Measurements from ENCODE around the gene PDE11A. TPM values are rescaled to one million over a fixed set of nuclear protein-coding genes. Genes with fewer than 3 reads are reported as not detected.

Gene PDE11A
- total RNA-seq, 5 donors from 2014 or later (not counting 1 experiment from before 2014, with no cell fraction given) = not detected

DNA sequence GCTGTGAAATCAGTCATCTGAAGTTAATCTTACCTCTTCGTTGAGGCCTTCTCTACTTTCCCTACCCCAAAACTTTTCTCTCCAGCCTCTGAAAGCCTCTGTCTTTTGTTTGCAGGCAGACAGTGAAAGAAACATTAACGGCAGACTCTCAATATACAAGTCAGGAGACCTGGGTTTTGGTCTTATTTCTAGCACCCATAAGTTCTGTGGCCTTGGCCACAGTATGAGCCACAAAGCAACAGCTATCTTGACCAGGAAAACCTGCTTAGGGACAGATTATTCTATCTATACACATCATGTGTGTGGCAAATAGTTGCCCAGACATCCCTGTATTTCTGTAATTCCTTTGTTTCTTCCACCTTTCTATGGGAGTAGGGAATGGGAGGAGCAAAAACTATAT is 361.7 kb downstream of the PDE11A start:
- Mint-ChIP-seq H3K36me3 (no peaks in the 10 kb centered on the region), H3K9me3 (no peaks in the 10 kb centered on the region), H3K4me1 (no peaks in the 10 kb centered on the region), H3K27me3 (peaks cover under 1 to 6% of the 10 kb centered on the region in 2 donors), H3K4me3 (no peak overlapping the region), H3K27ac (no peak overlapping the region)
- H3K27me3 ChIP-seq (replicated peaks in 1 of 2; ENCODE audit: control insufficient read depth in 2 of 2, extremely low read depth in 1 of 2, insufficient read depth in 2 of 2, low read length in 1 of 2) = peaks cover 0 to 14% of the 10 kb centered on the region in 2 experiments
- H3K36me3 ChIP-seq (ENCODE audit: control insufficient read depth in 2 of 2, extremely low read depth in 1 of 2, insufficient read depth in 1 of 2, low read length in 1 of 2) = no peaks in the 10 kb centered on the region
- H3K4me3 ChIP-seq (ENCODE audit: control insufficient read depth in 1 of 2, extremely low read depth in 1 of 2, low read length in 1 of 2) = no peak overlapping the region
- no peak for ATAC-seq (replicated peaks in 1 of 4)
- H3K27ac ChIP-seq (ENCODE audit: low read length) = no peak overlapping the region
- POLR2A ChIA-PET = interaction anchor here in 1 of 2 donors (0.7 kb wide), 1 partner anchor 16 kb away, joined by 3 read pairs; no protein-coding TSS in a partner anchor
- no peaks in the 10 kb centered on the region for H3K9me3 ChIP-seq
- WGBS (ENCODE audit: insufficient coverage) = 100% methylated on average over 1 of the region's 2 CpGs
- CTCF ChIA-PET = no interaction called here
- DNase-seq = no peak
- H3K4me1 ChIP-seq (ENCODE audit: control insufficient read depth in 1 of 2, extremely low read depth in 1 of 2, insufficient read depth in 2 of 2, low read length in 2 of 2) = no peaks in the 10 kb centered on the region

DNA sequence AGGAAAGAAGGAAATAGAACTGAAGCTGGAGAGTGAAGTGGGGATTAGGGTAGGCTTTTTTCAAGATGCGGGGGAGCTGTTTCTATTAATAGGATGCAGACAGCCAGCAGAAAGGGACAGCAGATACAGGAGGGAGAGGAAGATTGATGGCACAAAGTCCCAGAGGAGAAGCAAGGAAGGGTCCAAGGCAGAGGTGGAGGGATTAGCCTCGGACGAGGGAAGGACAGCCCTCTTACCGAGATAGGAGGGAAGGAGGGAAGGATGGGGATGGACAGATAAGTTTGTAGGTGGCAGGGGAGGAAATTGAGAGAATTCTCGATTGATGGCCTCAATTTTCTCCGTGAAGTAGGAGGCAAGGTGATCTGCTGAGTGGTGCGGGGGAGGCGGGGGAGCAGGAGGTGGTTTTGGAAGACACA is 362.6 kb downstream of the PDE11A start:
- no peaks in the 10 kb centered on the region for H3K36me3 Mint-ChIP-seq

DNA sequence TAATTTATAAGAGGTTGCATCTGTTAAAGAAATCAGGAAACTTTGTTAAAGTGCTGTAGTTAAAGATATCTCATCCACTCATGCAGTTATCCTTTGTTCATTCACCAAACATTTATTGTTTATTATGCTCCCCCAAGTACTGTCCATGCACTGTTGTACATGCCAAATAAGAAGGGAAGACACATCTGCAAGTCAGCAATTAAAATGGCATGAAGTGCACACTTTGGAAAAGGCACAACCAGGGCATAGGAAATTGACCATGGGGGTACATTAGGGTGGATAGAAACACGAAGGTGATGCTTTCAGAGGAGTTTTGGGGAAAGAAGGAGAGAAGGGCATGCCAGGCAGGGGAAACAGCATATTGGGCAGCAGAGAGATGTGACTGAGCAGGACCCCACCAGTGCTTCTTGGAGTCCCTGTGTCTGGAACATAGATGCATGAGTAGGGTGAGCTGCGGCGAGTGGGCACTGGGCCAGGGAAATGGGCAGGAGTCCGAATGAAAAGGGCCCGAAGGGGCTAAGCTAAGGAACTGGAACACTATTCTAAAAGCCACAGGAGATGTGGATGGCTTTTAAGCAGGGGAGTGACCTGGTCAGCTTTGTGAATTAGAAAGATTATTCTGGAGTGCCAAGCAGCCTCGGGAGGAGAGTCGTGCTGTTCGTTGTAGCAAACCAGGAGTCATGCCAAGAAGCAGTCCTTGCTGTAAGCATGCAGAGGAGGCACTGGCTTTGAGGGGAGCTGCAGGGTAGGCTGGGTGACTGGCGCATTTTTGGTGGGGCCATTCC is 363.7 kb downstream of the PDE11A start:
- H3K27me3 Mint-ChIP-seq = peaks cover 0 to 8% of the 10 kb centered on the region in 2 donors
- no peaks in the 10 kb centered on the region for H3K9me3 Mint-ChIP-seq
- no peak for ATAC-seq (replicated peaks in 1 of 4)
- H3K36me3 Mint-ChIP-seq = no peaks in the 10 kb centered on the region
- no peak overlapping the region for H3K27ac Mint-ChIP-seq
- WGBS (ENCODE audit: insufficient coverage) = 70% methylated on average over 9 of the region's 9 CpGs
- no peak overlapping the region for H3K27ac ChIP-seq (ENCODE audit: low read length)
- no peak overlapping the region for H3K4me3 ChIP-seq (ENCODE audit: control insufficient read depth in 1 of 2, extremely low read depth in 1 of 2, low read length in 1 of 2)
- ChIA-PET POLR2A (no interaction called here), CTCF (no interaction called here)
- no peaks in the 10 kb centered on the region for H3K36me3 ChIP-seq (ENCODE audit: control insufficient read depth in 2 of 2, extremely low read depth in 1 of 2, insufficient read depth in 1 of 2, low read length in 1 of 2)
- H3K4me3 Mint-ChIP-seq = no peak overlapping the region
- no peaks in the 10 kb centered on the region for H3K4me1 ChIP-seq (ENCODE audit: control insufficient read depth in 1 of 2, extremely low read depth in 1 of 2, insufficient read depth in 2 of 2, low read length in 2 of 2)
- no peak for DNase-seq
- no peaks in the 10 kb centered on the region for H3K4me1 Mint-ChIP-seq
- H3K27me3 ChIP-seq (replicated peaks in 1 of 2; ENCODE audit: control insufficient read depth in 2 of 2, extremely low read depth in 1 of 2, insufficient read depth in 2 of 2, low read length in 1 of 2) = peaks cover 0 to 14% of the 10 kb centered on the region in 2 experiments
- no peaks in the 10 kb centered on the region for H3K9me3 ChIP-seq

More for the DNA sequence above, 362.6 kb downstream of the PDE11A start:
- Histone ChIP-seq H3K36me3 (ENCODE audit: control insufficient read depth in 2 of 2, extremely low read depth in 1 of 2, insufficient read depth in 1 of 2, low read length in 1 of 2) (no peaks in the 10 kb centered on the region), H3K4me1 (ENCODE audit: control insufficient read depth in 1 of 2, extremely low read depth in 1 of 2, insufficient read depth in 2 of 2, low read length in 2 of 2) (no peaks in the 10 kb centered on the region), H3K27me3 (replicated peaks in 1 of 2; ENCODE audit: control insufficient read depth in 2 of 2, extremely low read depth in 1 of 2, insufficient read depth in 2 of 2, low read length in 1 of 2) (peaks cover 0 to 14% of the 10 kb centered on the region in 2 experiments), H3K4me3 (ENCODE audit: control insufficient read depth in 1 of 2, extremely low read depth in 1 of 2, low read length in 1 of 2) (no peak overlapping the region), H3K27ac (ENCODE audit: low read length) (no peak overlapping the region), H3K9me3 (no peaks in the 10 kb centered on the region)
- Mint-ChIP-seq H3K27ac (no peak overlapping the region), H3K9me3 (no peaks in the 10 kb centered on the region), H3K4me3 (no peak overlapping the region), H3K27me3 (peaks cover 0 to 6% of the 10 kb centered on the region in 2 donors), H3K4me1 (no peaks in the 10 kb centered on the region)
- ATAC-seq (replicated peaks in 1 of 4) (no peak), DNase-seq (no peak)
- POLR2A ChIA-PET = no interaction called here
- 90% methylated on average over 8 of the region's 8 CpGs for WGBS (ENCODE audit: insufficient coverage)
- CTCF ChIA-PET = no interaction called here

DNA sequence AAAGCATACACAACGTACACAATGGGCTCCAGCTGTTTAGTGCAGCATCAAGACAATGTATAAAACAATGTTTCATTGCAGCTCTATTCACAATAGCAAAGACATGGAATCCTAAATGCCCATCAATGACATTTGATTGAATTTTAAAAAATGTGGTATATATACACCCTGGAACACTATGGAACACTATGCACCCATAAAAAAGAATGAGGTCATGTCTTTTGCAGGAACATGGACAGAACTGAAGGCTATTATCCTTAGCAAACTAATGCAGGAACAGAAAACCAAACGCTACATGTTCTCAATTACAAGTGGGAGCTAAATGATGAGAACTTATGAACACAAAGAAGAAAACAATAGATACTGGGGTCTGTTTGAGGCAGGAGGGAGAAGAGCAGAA is 364.5 kb downstream of the PDE11A start:
- Histone ChIP-seq H3K4me3 (ENCODE audit: control insufficient read depth in 1 of 2, extremely low read depth in 1 of 2, low read length in 1 of 2) (no peak overlapping the region), H3K4me1 (ENCODE audit: control insufficient read depth in 1 of 2, extremely low read depth in 1 of 2, insufficient read depth in 2 of 2, low read length in 2 of 2) (no peaks in the 10 kb centered on the region), H3K9me3 (no peaks in the 10 kb centered on the region), H3K27ac (ENCODE audit: low read length) (no peak overlapping the region), H3K27me3 (replicated peaks in 1 of 2; ENCODE audit: control insufficient read depth in 2 of 2, extremely low read depth in 1 of 2, insufficient read depth in 2 of 2, low read length in 1 of 2) (peaks cover 0 to 14% of the 10 kb centered on the region in 2 experiments), H3K36me3 (ENCODE audit: control insufficient read depth in 2 of 2, extremely low read depth in 1 of 2, insufficient read depth in 1 of 2, low read length in 1 of 2) (no peaks in the 10 kb centered on the region)
- Mint-ChIP-seq H3K4me1 (no peaks in the 10 kb centered on the region), H3K4me3 (no peak overlapping the region), H3K9me3 (no peaks in the 10 kb centered on the region), H3K27ac (no peak overlapping the region), H3K27me3 (peaks cover 0 to 12% of the 10 kb centered on the region in 2 donors), H3K36me3 (no peaks in the 10 kb centered on the region)
- 100% methylated on average over 1 of the region's 2 CpGs for WGBS (ENCODE audit: insufficient coverage)
- CTCF ChIA-PET = interaction anchor here in 1 of 2 donors (0.6 kb wide), 1 partner anchor 624 kb away, joined by 4 read pairs; no protein-coding TSS in a partner anchor
- ATAC-seq (replicated peaks in 1 of 4) (no peak), DNase-seq (no peak)
- POLR2A ChIA-PET = no interaction called here

- ChIA-PET POLR2A (no interaction called here), CTCF (no interaction called here)
- Histone ChIP-seq H3K9me3 (no peaks in the 10 kb centered on the region), H3K27me3 (replicated peaks in 1 of 2; ENCODE audit: control insufficient read depth in 2 of 2, extremely low read depth in 1 of 2, insufficient read depth in 2 of 2, low read length in 1 of 2) (peaks cover 0 to 14% of the 10 kb centered on the region in 2 experiments), H3K36me3 (ENCODE audit: control insufficient read depth in 2 of 2, extremely low read depth in 1 of 2, insufficient read depth in 1 of 2, low read length in 1 of 2) (no peaks in the 10 kb centered on the region), H3K4me3 (ENCODE audit: control insufficient read depth in 1 of 2, extremely low read depth in 1 of 2, low read length in 1 of 2) (no peak overlapping the region), H3K27ac (ENCODE audit: low read length) (no peak overlapping the region), H3K4me1 (ENCODE audit: control insufficient read depth in 1 of 2, extremely low read depth in 1 of 2, insufficient read depth in 2 of 2, low read length in 2 of 2) (no peaks in the 10 kb centered on the region)
- Mint-ChIP-seq H3K27me3 (peaks cover 0 to 12% of the 10 kb centered on the region in 2 donors), H3K9me3 (no peaks in the 10 kb centered on the region), H3K36me3 (no peaks in the 10 kb centered on the region), H3K4me3 (no peak overlapping the region), H3K27ac (no peak overlapping the region), H3K4me1 (no peaks in the 10 kb centered on the region)
- WGBS (ENCODE audit: insufficient coverage) = no CpG with 5 or more reads among the region's 4 CpGs
- DNase-seq = no peak
- ATAC-seq (replicated peaks in 1 of 4) = no peak
These were observed 366.9 kb downstream of the PDE11A start for GRCh38 chr2:177705511-177706173.

DNA sequence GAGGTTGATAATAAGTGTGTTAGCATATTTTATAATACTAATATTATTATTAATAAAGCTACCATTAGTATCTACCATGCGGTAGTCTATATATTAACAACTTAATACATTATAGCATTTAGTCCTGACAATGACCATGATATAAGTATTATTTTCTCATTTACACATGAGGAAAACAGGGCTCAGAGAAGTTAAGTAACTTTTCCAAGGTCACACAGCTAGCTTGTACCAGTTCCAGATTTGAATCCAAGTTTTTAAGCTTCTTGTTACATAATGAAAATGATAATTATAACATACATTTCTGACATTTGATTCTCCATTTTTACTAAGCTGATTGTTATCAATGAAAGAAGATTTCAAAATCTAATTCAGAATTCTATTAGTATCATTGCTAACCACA is 369.4 kb downstream of the PDE11A start:
- Mint-ChIP-seq H3K9me3 (no peaks in the 10 kb centered on the region), H3K27me3 (peaks cover 5 to 12% of the 10 kb centered on the region in 2 donors), H3K27ac (no peak overlapping the region), H3K36me3 (no peaks in the 10 kb centered on the region), H3K4me1 (no peaks in the 10 kb centered on the region), H3K4me3 (no peak overlapping the region)
- Histone ChIP-seq H3K4me3 (ENCODE audit: control insufficient read depth in 1 of 2, extremely low read depth in 1 of 2, low read length in 1 of 2) (no peak overlapping the region), H3K36me3 (ENCODE audit: control insufficient read depth in 2 of 2, extremely low read depth in 1 of 2, insufficient read depth in 1 of 2, low read length in 1 of 2) (no peaks in the 10 kb centered on the region), H3K4me1 (ENCODE audit: control insufficient read depth in 1 of 2, extremely low read depth in 1 of 2, insufficient read depth in 2 of 2, low read length in 2 of 2) (no peaks in the 10 kb centered on the region), H3K27me3 (replicated peaks in 1 of 2; ENCODE audit: control insufficient read depth in 2 of 2, extremely low read depth in 1 of 2, insufficient read depth in 2 of 2, low read length in 1 of 2) (peaks cover 0 to 4% of the 10 kb centered on the region in 2 experiments), H3K27ac (ENCODE audit: low read length) (no peak overlapping the region), H3K9me3 (no peaks in the 10 kb centered on the region)
- no CpG with 5 or more reads among the region's 1 CpG for WGBS (ENCODE audit: insufficient coverage)
- ATAC-seq (replicated peaks in 1 of 4) = no peak
- no peak for DNase-seq
- POLR2A ChIA-PET = no interaction called here
- CTCF ChIA-PET = interaction anchor here in 1 of 2 donors (0.6 kb wide), 1 partner anchor 11 kb away, joined by 3 read pairs; no protein-coding TSS in a partner anchor

Measured in T-cell (primary cell).